Measurements from ENCODE around the gene DYTN. TPM values are rescaled to one million over a fixed set of nuclear protein-coding genes. Genes with fewer than 3 reads are reported as not detected.
A peak's percentile ranks its signal among the peaks of the same experiment; 100 is the strongest.
"Not testable (repeated sequence)": the region's sequence is repeated elsewhere in the genome, so short reads cannot be mapped to it uniquely, and the experiment has no call there.

Gene DYTN
- not detected for total RNA-seq

- no peak for DNase-seq (ENCODE audit: low spot score)
These were observed at the start of gene DYTN for GRCh38 chr2:206718296-206718695. TSS of gene DYTN (minus strand) at chr2:206718396. CDS start at chr2:206718279, 117 bp downstream.

GRCh38 chr2:206766057-206766930, 48.1 kb upstream of the DYTN start:
- DNase-seq (ENCODE audit: low spot score), result no peak

GRCh38 chr2:206765242-206766056, 47.3 kb upstream of the DYTN start, which contains the start of the genes FASTKD2 and MDH1B:
TSS of gene FASTKD2 (plus strand) at chr2:206765606. CDS start at chr2:206766694, 1,088 bp downstream.
TSS of gene MDH1B (minus strand) at chr2:206765328. CDS start at chr2:206765271, 57 bp downstream.
- peak; percentile 90 for DNase-seq (ENCODE audit: low spot score)

GRCh38 chr2:206764673-206765241, 46.6 kb upstream of the DYTN start:
- no peak for DNase-seq (ENCODE audit: low spot score)

- DNase-seq (ENCODE audit: low spot score), result no peak
These were observed 38.6 kb upstream of the DYTN start for GRCh38 chr2:206756816-206757215.

- no peak for DNase-seq (ENCODE audit: low spot score)
These were observed 22.6 kb upstream of the DYTN start for GRCh38 chr2:206740800-206741199.

GRCh38 chr2:206739271-206739670, 21.1 kb upstream of the DYTN start:
- no peak for DNase-seq (ENCODE audit: low spot score)

- no peak for DNase-seq (ENCODE audit: low spot score)
These were observed 18.7 kb upstream of the DYTN start for GRCh38 chr2:206736935-206737334.

- no peak for DNase-seq (ENCODE audit: low spot score)
These were observed 15.1 kb upstream of the DYTN start for GRCh38 chr2:206733341-206733740.

- DNase-seq (ENCODE audit: low spot score), result no peak
These were observed 10.3 kb upstream of the DYTN start for GRCh38 chr2:206728277-206729199.

- no peak for DNase-seq (ENCODE audit: low spot score)
These were observed 9.1 kb upstream of the DYTN start for GRCh38 chr2:206727287-206727686.

- DNase-seq (ENCODE audit: low spot score), result no peak
These were observed 5.1 kb upstream of the DYTN start for GRCh38 chr2:206723288-206723687.

GRCh38 chr2:206721256-206721920, 3.2 kb upstream of the DYTN start:
- DNase-seq (ENCODE audit: low spot score), result no peak

GRCh38 chr2:206716623-206717022, 1.6 kb downstream of the DYTN start:
- DNase-seq (ENCODE audit: low spot score), result no peak

GRCh38 chr2:206715183-206715582, 3.0 kb downstream of the DYTN start:
- not testable (repeated sequence) for DNase-seq (ENCODE audit: low spot score)

GRCh38 chr2:206713746-206714145, 4.5 kb downstream of the DYTN start:
- DNase-seq (ENCODE audit: low spot score), result no peak

- no peak for DNase-seq (ENCODE audit: low spot score)
These were observed 9.9 kb downstream of the DYTN start for GRCh38 chr2:206708286-206708685.

- no peak for DNase-seq (ENCODE audit: low spot score)
These were observed 11.0 kb downstream of the DYTN start for GRCh38 chr2:206707164-206707701.

- DNase-seq (ENCODE audit: low spot score), result no peak
These were observed 16.1 kb downstream of the DYTN start for GRCh38 chr2:206701952-206702605.

- no peak for DNase-seq (ENCODE audit: low spot score)
These were observed 18.0 kb downstream of the DYTN start for GRCh38 chr2:206700156-206700555.
